ENCODE data around the gene ATP9B. TPM values are rescaled to one million over a fixed set of nuclear protein-coding genes. Genes with fewer than 3 reads are reported as not detected.

Gene ATP9B
- total RNA-seq, 1 donor from 2014 or later, result 27.3 TPM

- no peak for DNase-seq (ENCODE audit: extremely low spot score, unreplicated experiment)
- Mint-ChIP-seq H3K9me3 (ENCODE audit: unreplicated experiment) (no peaks in the 10 kb centered on the region), H3K4me3 (ENCODE audit: unreplicated experiment) (no peak overlapping the region), H3K27me3 (ENCODE audit: unreplicated experiment) (peaks cover 33% of the 10 kb centered on the region), H3K27ac (ENCODE audit: unreplicated experiment) (no peak overlapping the region), H3K4me1 (ENCODE audit: unreplicated experiment) (no peaks in the 10 kb centered on the region), H3K36me3 (ENCODE audit: unreplicated experiment) (no peaks in the 10 kb centered on the region)
- no peak for TF ChIP-seq CTCF (IDR thresholded peaks at IDR 0.05)
These were observed 318.0 kb downstream of the ATP9B start for GRCh38 chr18:79387214-79387613.

DNA sequence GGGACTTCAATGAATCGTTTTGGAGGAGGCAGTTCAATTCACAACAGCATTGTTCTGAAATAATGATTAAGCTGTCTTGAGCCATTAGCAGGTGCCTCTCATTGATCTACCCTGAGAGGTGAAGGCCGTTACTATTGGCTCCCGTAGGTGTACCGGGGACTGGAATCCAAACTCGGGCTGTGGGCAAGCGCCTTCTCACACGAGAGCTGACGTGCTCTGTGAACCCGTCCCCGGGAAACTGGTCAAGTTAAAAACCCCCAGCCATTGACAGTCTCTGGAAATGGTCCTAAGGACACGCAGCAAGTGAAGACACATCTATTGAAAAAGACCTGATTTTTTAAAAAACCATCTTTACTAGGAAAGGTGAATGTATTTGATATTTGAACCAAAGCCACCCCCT is 318.4 kb downstream of the ATP9B start:
- Mint-ChIP-seq H3K4me3 (ENCODE audit: unreplicated experiment) (no peak overlapping the region), H3K27me3 (ENCODE audit: unreplicated experiment) (peaks cover 36% of the 10 kb centered on the region), H3K27ac (ENCODE audit: unreplicated experiment) (no peak overlapping the region), H3K9me3 (ENCODE audit: unreplicated experiment) (no peaks in the 10 kb centered on the region), H3K4me1 (ENCODE audit: unreplicated experiment) (no peaks in the 10 kb centered on the region), H3K36me3 (ENCODE audit: unreplicated experiment) (no peaks in the 10 kb centered on the region)
- no peak for TF ChIP-seq CTCF (IDR thresholded peaks at IDR 0.05)
- no peak for DNase-seq (ENCODE audit: extremely low spot score, unreplicated experiment)

- no peak for TF ChIP-seq CTCF (IDR thresholded peaks at IDR 0.05)
These were observed 318.8 kb downstream of the ATP9B start for GRCh38 chr18:79388043-79388442.

DNA sequence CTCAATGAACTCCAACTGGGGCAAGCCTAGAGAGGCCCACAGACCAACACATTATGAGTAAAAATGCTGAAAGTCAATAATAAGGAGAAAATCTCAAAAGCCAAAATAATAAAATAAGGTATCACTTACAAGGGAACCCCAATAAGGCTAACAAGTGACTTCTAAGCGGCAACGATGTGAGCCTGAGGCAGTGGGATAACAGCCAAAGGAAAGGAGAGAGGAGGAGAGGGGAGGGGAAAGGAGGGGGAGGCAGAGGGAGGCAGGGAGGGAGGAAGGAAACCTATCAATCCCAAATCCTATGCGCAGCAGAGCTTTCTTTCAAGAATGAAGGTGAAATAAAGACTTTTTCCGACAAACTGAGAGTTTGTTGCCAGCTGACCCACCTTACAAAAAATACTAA is 320.5 kb downstream of the ATP9B start:
- Mint-ChIP-seq H3K4me1 (ENCODE audit: unreplicated experiment) (peaks cover 10% of the 10 kb centered on the region), H3K27me3 (ENCODE audit: unreplicated experiment) (peaks cover 36% of the 10 kb centered on the region), H3K4me3 (ENCODE audit: unreplicated experiment) (no peak overlapping the region), H3K27ac (ENCODE audit: unreplicated experiment) (no peak overlapping the region), H3K36me3 (ENCODE audit: unreplicated experiment) (no peaks in the 10 kb centered on the region), H3K9me3 (ENCODE audit: unreplicated experiment) (no peaks in the 10 kb centered on the region)
- TF ChIP-seq CTCF (IDR thresholded peaks at IDR 0.05), result no peak
- DNase-seq (ENCODE audit: extremely low spot score, unreplicated experiment), result no peak

More at GRCh38 chr18:79388043-79388442, 318.8 kb downstream of the ATP9B start:
- peaks cover 4% of the 10 kb centered on the region for H3K4me1 Mint-ChIP-seq (ENCODE audit: unreplicated experiment)
- no peaks in the 10 kb centered on the region for H3K9me3 Mint-ChIP-seq (ENCODE audit: unreplicated experiment)
- H3K27me3 Mint-ChIP-seq (ENCODE audit: unreplicated experiment), result peaks cover 36% of the 10 kb centered on the region
- no peak for DNase-seq (ENCODE audit: extremely low spot score, unreplicated experiment)
- no peaks in the 10 kb centered on the region for H3K36me3 Mint-ChIP-seq (ENCODE audit: unreplicated experiment)
- H3K27ac Mint-ChIP-seq (ENCODE audit: unreplicated experiment), result no peak overlapping the region
- no peak overlapping the region for H3K4me3 Mint-ChIP-seq (ENCODE audit: unreplicated experiment)

DNA sequence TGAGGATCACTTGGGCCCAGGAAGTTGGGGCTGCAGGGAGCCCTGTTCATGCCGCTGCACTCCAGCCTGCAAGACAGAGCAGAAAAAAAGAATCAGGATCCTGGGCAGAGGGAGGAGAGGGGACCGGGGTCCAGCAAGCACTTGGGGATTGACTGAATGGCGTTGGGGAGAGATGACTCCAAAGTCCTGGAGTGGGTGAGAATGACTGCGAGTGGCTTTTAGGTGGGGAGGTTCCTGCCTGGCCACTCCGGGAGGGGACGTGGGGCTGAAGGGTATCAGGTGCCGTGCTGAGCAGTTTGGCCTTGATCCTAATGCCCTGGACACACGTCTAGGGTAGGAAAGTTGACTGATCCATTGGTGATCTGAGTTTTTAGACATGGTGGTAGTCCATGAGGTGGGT is 323.0 kb downstream of the ATP9B start:
- H3K4me1 Mint-ChIP-seq (ENCODE audit: unreplicated experiment), result peaks cover 11% of the 10 kb centered on the region
- DNase-seq (ENCODE audit: extremely low spot score, unreplicated experiment), result no peak
- peaks cover 36% of the 10 kb centered on the region for H3K27me3 Mint-ChIP-seq (ENCODE audit: unreplicated experiment)
- H3K4me3 Mint-ChIP-seq (ENCODE audit: unreplicated experiment), result peak overlapping the region; percentile 0
- TF ChIP-seq CTCF (IDR thresholded peaks at IDR 0.05), result no peak
- peak overlapping the region; percentile 65 for H3K27ac Mint-ChIP-seq (ENCODE audit: unreplicated experiment)
- no peaks in the 10 kb centered on the region for H3K36me3 Mint-ChIP-seq (ENCODE audit: unreplicated experiment)
- H3K9me3 Mint-ChIP-seq (ENCODE audit: unreplicated experiment), result no peaks in the 10 kb centered on the region
